ENCODE measurements around the gene CHMP2B. TPM values are rescaled to one million over a fixed set of nuclear protein-coding genes. Genes with fewer than 3 reads are reported as not detected.

CHMP2B gene
- total and polyA plus RNA-seq, 2 donors from 2014 or later, result 31.7 to 37.8 TPM

- TF ChIP-seq CTCF (IDR thresholded peaks at IDR 0.05; ENCODE audit: borderline replicate concordance, extremely low read depth, insufficient read depth), result no peak
- Histone ChIP-seq H3K36me3 (ENCODE audit: control insufficient read depth in 2 of 3, insufficient read depth in 3 of 3, low read length in 3 of 3) (no peaks in the 10 kb centered on the region), H3K9ac (ENCODE audit: low read length in 3 of 3) (no peak overlapping the region), H3K27ac (ENCODE audit: low read depth in 2 of 2, low read length in 2 of 2) (no peak overlapping the region), H3K4me3 (ENCODE audit: low read length in 3 of 3) (no peak overlapping the region), H3K27me3 (ENCODE audit: control insufficient read depth, insufficient read depth, low read length) (no peaks in the 10 kb centered on the region), H3K4me1 (ENCODE audit: control insufficient read depth in 2 of 3, insufficient read depth in 2 of 3, low read depth in 1 of 3, low read length in 3 of 3) (no peaks in the 10 kb centered on the region), H3K9me3 (ENCODE audit: control insufficient read depth in 2 of 3, insufficient read depth in 1 of 3, low read length in 3 of 3) (no peaks in the 10 kb centered on the region)
- intact Hi-C loops (cut with DNase I), result no loop called here
- no peak for DNase-seq
- FAIRE-seq, result no peak
Measured at GRCh38 chr3:87218560-87218959, 8.5 kb upstream of the CHMP2B start.

GRCh38 chr3:87219611-87220010 is 7.5 kb upstream of the CHMP2B start:
- H3K9ac ChIP-seq (ENCODE audit: low read length in 3 of 3), result no peak overlapping the region
- no peaks in the 10 kb centered on the region for H3K36me3 ChIP-seq (ENCODE audit: control insufficient read depth in 2 of 3, insufficient read depth in 3 of 3, low read length in 3 of 3)
- DNase-seq (no peak), FAIRE-seq (no peak)
- H3K27me3 ChIP-seq (ENCODE audit: control insufficient read depth, insufficient read depth, low read length), result no peaks in the 10 kb centered on the region
- intact Hi-C loops (cut with DNase I), result no loop called here
- no peak for TF ChIP-seq CTCF (IDR thresholded peaks at IDR 0.05; ENCODE audit: borderline replicate concordance, extremely low read depth, insufficient read depth)
- H3K4me3 ChIP-seq (ENCODE audit: low read length in 3 of 3), result no peak overlapping the region
- H3K4me1 ChIP-seq (ENCODE audit: control insufficient read depth in 2 of 3, insufficient read depth in 2 of 3, low read depth in 1 of 3, low read length in 3 of 3), result no peaks in the 10 kb centered on the region
- H3K27ac ChIP-seq (ENCODE audit: low read depth in 2 of 2, low read length in 2 of 2), result no peak overlapping the region
- no peaks in the 10 kb centered on the region for H3K9me3 ChIP-seq (ENCODE audit: control insufficient read depth in 2 of 3, insufficient read depth in 1 of 3, low read length in 3 of 3)

GRCh38 chr3:87225659-87226058 is 1.4 kb upstream of the CHMP2B start:
- FAIRE-seq (no peak), DNase-seq (peak in 4 of 5 donors; percentile 13 to 47 (median 40))
- Histone ChIP-seq H3K9me3 (ENCODE audit: control insufficient read depth in 2 of 3, insufficient read depth in 1 of 3, low read length in 3 of 3) (no peaks in the 10 kb centered on the region), H3K27me3 (ENCODE audit: control insufficient read depth, insufficient read depth, low read length) (no peaks in the 10 kb centered on the region), H3K4me1 (ENCODE audit: control insufficient read depth in 2 of 3, insufficient read depth in 2 of 3, low read depth in 1 of 3, low read length in 3 of 3) (peaks cover 0 to 7% (median 2%) of the 10 kb centered on the region in 3 donors), H3K27ac (ENCODE audit: low read depth in 2 of 2, low read length in 2 of 2) (no peak overlapping the region), H3K4me3 (ENCODE audit: low read length in 3 of 3) (no peak overlapping the region), H3K9ac (ENCODE audit: low read length in 3 of 3) (no peak overlapping the region), H3K36me3 (ENCODE audit: control insufficient read depth in 2 of 3, insufficient read depth in 3 of 3, low read length in 3 of 3) (no peaks in the 10 kb centered on the region)
- intact Hi-C loops (cut with DNase I), result no loop called here
- TF ChIP-seq CTCF (IDR thresholded peaks at IDR 0.05; ENCODE audit: borderline replicate concordance, extremely low read depth, insufficient read depth), result no peak

DNA sequence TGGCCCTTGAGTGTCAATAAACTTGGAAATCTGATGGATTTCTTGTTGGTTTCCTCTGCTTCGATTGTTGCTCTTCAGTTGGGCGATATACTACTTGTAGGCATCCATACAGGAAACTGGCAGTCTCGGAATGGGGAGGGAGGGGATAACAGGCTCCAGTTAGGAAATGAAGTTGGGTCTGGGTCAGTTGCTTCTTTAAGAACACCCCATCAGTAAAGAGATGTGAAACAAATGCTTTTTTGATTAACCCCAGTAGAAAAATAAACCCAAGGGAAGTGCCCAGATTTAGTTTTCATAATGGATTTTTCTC is 681 bp downstream of the CHMP2B start:
- no peak for FAIRE-seq
- Histone ChIP-seq H3K9ac (ENCODE audit: low read length in 3 of 3) (peak overlapping the region; percentile 89 to 97 (median 93)), H3K27me3 (ENCODE audit: control insufficient read depth, insufficient read depth, low read length) (no peaks in the 10 kb centered on the region), H3K36me3 (ENCODE audit: control insufficient read depth in 2 of 3, insufficient read depth in 3 of 3, low read length in 3 of 3) (no peaks in the 10 kb centered on the region), H3K27ac (ENCODE audit: low read depth in 2 of 2, low read length in 2 of 2) (peak overlapping the region; percentile 96 to 99), H3K4me3 (ENCODE audit: low read length in 3 of 3) (peak overlapping the region; percentile 87 to 98 (median 96)), H3K4me1 (ENCODE audit: control insufficient read depth in 2 of 3, insufficient read depth in 2 of 3, low read depth in 1 of 3, low read length in 3 of 3) (peaks cover 0 to 7% (median 2%) of the 10 kb centered on the region in 3 donors), H3K9me3 (ENCODE audit: control insufficient read depth in 2 of 3, insufficient read depth in 1 of 3, low read length in 3 of 3) (no peaks in the 10 kb centered on the region)
- no peak for DNase-seq
- intact Hi-C loops (cut with DNase I), result no loop called here
- TF ChIP-seq CTCF (IDR thresholded peaks at IDR 0.05; ENCODE audit: borderline replicate concordance, extremely low read depth, insufficient read depth), result no peak

Measured in kidney (tissue), 14 donors.